Measurements from ENCODE around the gene STAC2.

STAC2 gene

DNA sequence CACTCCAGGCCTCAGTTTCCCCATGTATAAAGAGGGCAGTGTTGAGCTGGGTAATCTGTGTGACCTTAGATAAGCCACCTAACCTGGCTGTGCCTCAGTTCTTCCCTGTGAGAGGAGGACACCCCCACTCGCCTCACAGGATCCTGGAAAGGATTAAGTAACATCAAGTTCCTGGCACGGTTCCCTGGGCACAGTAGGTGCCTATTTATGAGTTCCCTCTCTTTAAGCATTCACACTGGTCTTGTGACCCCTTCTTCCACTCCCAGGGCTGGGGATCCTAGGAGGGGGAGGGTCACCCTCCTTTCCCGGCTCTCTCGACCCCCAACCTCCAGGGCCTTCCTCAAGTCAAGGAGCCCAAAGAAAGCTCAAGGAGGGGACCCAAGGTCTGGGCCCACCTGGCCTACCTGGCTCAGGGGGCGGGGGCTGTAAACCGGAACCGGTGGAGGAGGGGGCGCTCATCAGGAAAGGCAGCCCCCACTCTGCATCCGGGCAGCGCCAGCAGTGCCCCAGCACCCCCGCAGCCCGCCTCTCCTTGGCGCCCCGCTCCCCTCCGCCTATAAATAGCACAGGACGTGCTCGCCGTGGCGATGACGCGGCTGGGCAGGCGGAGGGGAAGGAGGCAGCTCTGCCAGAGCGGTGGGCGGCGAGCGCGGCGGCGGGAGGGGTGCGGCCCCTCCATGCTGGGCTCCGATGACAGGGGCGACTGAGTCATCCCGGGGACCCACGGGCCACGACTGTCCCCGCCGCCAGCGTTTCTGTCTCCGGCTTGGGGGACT, 16.2 kb downstream of the STAC2 start:
- in situ Hi-C loops (cut with HindIII; ENCODE audit: low sequenced_read_pairs), result no loop called here
- H3K4me3 ChIP-seq (ENCODE audit: low read depth, low read length), result peak overlapping the region; percentile 31
- no peak for DNase-seq (ENCODE audit: low read depth)
- TF ChIP-seq, protein P1, sequence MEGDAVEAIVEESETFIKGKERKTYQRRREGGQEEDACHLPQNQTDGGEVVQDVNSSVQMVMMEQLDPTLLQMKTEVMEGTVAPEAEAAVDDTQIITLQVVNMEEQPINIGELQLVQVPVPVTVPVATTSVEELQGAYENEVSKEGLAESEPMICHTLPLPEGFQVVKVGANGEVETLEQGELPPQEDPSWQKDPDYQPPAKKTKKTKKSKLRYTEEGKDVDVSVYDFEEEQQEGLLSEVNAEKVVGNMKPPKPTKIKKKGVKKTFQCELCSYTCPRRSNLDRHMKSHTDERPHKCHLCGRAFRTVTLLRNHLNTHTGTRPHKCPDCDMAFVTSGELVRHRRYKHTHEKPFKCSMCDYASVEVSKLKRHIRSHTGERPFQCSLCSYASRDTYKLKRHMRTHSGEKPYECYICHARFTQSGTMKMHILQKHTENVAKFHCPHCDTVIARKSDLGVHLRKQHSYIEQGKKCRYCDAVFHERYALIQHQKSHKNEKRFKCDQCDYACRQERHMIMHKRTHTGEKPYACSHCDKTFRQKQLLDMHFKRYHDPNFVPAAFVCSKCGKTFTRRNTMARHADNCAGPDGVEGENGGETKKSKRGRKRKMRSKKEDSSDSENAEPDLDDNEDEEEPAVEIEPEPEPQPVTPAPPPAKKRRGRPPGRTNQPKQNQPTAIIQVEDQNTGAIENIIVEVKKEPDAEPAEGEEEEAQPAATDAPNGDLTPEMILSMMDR (IDR thresholded peaks at IDR 0.05; ENCODE audit: low read depth, low read length, missing control alignments), result no peak

DNA sequence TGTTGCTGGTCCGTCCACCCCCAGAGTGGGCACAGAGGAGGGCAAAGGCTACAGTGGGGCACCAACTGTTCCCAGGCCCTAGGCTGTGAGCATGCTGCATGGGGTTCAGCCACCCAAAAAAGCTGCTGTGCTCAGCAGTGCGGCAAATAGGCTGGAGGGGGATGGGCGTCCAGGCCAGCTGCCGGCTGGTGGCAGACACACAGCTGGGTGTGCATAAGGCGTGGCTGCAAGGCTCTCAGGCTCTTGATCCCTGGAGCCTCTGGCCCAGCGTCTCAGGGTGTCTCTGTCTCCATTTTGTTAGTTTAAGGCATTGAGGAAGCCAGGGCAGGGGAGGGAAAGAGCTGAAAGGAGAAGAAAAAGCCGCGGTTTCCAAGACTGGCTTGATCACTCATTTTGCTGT, 16.9 kb downstream of the STAC2 start:
- H3K4me3 ChIP-seq (ENCODE audit: low read depth, low read length), result no peak overlapping the region
- TF ChIP-seq, protein P1 (IDR thresholded peaks at IDR 0.05; ENCODE audit: low read depth, low read length, missing control alignments), result no peak
- no peak for DNase-seq (ENCODE audit: low read depth)
- in situ Hi-C loops (cut with HindIII; ENCODE audit: low sequenced_read_pairs), result no loop called here

DNA sequence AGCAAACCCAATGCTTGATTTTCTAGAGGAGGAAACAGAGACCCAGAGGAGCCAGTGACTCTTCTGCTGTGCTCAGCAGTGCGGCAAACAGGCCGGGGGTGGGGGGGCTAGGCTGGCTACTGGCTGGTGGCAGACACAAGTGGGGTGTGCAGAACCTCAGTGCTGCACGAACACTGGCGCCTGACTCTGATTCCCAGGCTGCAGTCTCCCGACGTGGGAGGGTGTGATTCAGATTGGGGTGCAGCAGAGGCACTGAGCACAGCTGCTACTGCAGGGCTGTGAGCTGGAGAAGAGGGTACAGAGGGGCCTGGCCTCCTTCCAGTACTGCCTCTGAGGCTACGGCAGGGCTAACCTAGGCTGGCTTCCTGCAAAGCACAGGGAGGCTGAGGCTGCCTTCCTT, 17.6 kb downstream of the STAC2 start:
- H3K4me3 ChIP-seq (ENCODE audit: low read depth, low read length), result no peak overlapping the region
- TF ChIP-seq, protein P1 (IDR thresholded peaks at IDR 0.05; ENCODE audit: low read depth, low read length, missing control alignments), result no peak
- in situ Hi-C loops (cut with HindIII; ENCODE audit: low sequenced_read_pairs), result no loop called here
- no peak for DNase-seq (ENCODE audit: low read depth)

- DNase-seq (ENCODE audit: low read depth), result no peak
- no peak overlapping the region for H3K4me3 ChIP-seq (ENCODE audit: low read depth, low read length)
- TF ChIP-seq, protein P1 (IDR thresholded peaks at IDR 0.05; ENCODE audit: low read depth, low read length, missing control alignments), result no peak
- in situ Hi-C loops (cut with HindIII; ENCODE audit: low sequenced_read_pairs), result no loop called here
These were observed 20.6 kb downstream of the STAC2 start for GRCh38 chr17:39205112-39205526.

- H3K4me3 ChIP-seq (ENCODE audit: low read depth, low read length), result no peak overlapping the region
- in situ Hi-C loops (cut with HindIII; ENCODE audit: low sequenced_read_pairs), result no loop called here
- TF ChIP-seq, protein P1 (IDR thresholded peaks at IDR 0.05; ENCODE audit: low read depth, low read length, missing control alignments), result no peak
- no peak for DNase-seq (ENCODE audit: low read depth)
These were observed 21.5 kb downstream of the STAC2 start for GRCh38 chr17:39204245-39204644.

- TF ChIP-seq, protein P1 (IDR thresholded peaks at IDR 0.05; ENCODE audit: low read depth, low read length, missing control alignments), result no peak
- H3K4me3 ChIP-seq (ENCODE audit: low read depth, low read length), result peak overlapping the region; percentile 89
These were observed 24.7 kb downstream of the STAC2 start for GRCh38 chr17:39200957-39201510.

More at GRCh38 chr17:39200957-39201510, 24.7 kb downstream of the STAC2 start:
- DNase-seq (ENCODE audit: low read depth), result no peak
- in situ Hi-C loops (cut with HindIII; ENCODE audit: low sequenced_read_pairs), result no loop called here
